Cardiac muscle cell (in vitro differentiated cells and primary cell): Measurements from ENCODE around the gene CASP7. TPM values are rescaled to one million over a fixed set of nuclear protein-coding genes. Genes with fewer than 3 reads are reported as not detected.

Experiments
- DNase-seq, 2 donors: peaks; one replicate each; pipeline versions ENCODE4 v3.0.0 to v3.0.0-alpha.2; 2010 to 2017; ENCODE audit warnings: low read depth in 1 of 2, low spot score in 1 of 2
- H3K27ac ChIP-seq: fragments of 200-600 bp; sonication (generic); 2 replicates; pipeline ENCODE4 v1.5.1; 2016
- H3K27me3 ChIP-seq: fragments of 200-600 bp; sonication (generic); 2 replicates; pipeline ENCODE4 v1.6.0; 2016; ENCODE audit warnings: control low read depth
- H3K36me3 ChIP-seq: fragments of 200-600 bp; sonication (generic); 2 replicates; pipeline ENCODE4 v1.5.1; 2016; ENCODE audit warnings: control low read depth
- H3K4me1 ChIP-seq: fragments of 200-600 bp; sonication (generic); 2 replicates; pipeline ENCODE4 v1.8.1; 2017; ENCODE audit warnings: low read depth, mild to moderate bottlenecking, mixed run types
- H3K4me3 ChIP-seq: fragments of 200-600 bp; sonication (generic); 2 replicates; pipeline ENCODE4 v1.5.1; 2016; ENCODE audit warnings: mild to moderate bottlenecking
- H3K9me3 ChIP-seq: fragments of 200-600 bp; sonication (generic); 2 replicates; pipeline ENCODE4 v1.5.1; 2017; ENCODE audit warnings: low read depth, mild to moderate bottlenecking, control low read depth
- polyA plus RNA-seq: library from polyadenylated mRNA; unstranded; fragments of >200 nt; fragmentation: Nextera tagmentation; extraction: Ambion mirVana; gene quantifications from 2 replicates; pipeline ENCODE4 v1.2.1, GENCODE V29; 2016
- total RNA-seq: library from RNA; depleted of rRNA; stranded (reverse); fragments of >200 nt; gene quantifications from 2 replicates; pipeline ENCODE4 v1.2.3, GENCODE V29; 2016
- TF ChIP-seq, protein P1 (sequence below): IDR thresholded peaks from 2 replicates; pipeline ENCODE4 v1.5.1; 2012; ENCODE audit warnings: low read depth, mild to moderate bottlenecking, low read length

CASP7 gene
- total and polyA plus RNA-seq, 2 experiments from 2014 or later, result 3.3 to 7.8 TPM

DNA sequence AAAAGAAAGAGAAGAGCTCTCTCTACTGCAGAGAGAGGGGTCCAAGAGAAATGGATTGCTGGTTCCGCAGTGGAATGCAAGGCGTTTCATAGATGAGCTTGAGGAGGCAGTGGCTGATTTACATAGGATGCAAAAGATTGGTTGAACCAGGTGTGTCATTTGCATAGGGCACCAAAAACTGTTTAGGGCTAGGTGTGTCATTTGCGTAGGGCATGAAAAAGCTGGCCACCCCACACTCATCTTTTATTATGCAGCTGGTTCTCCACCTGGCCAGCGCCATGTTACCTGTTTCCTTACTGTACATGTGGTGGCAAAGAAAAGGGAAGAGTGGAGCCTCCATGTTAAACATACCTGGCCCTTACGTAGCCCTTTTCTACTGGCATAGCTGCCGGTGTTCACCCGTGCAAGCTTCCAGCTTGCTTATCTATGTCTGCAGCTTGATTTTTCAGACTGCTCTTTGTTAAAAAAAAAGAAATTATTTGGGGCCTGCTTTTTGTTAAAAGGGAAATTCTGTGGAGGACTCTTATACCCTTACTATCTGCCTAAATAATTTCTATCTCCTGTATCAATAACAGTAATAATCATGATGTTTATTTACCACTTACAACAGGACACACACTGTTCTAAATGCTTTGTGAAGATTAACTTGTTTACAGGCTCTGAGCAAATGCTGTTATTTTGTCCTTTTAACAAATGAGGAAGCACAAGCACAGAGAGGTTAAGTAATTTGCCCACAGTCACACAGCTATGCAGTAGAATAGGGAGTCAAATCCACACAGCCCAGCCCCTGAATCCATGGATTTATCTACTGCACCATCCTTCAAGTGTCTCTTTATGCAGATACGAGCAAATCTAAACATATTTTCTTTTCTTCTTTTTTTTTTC is 33.3 kb downstream of the CASP7 start:
- H3K9me3 ChIP-seq, result no peaks in the 10 kb centered on the region
- TF ChIP-seq, protein P1, sequence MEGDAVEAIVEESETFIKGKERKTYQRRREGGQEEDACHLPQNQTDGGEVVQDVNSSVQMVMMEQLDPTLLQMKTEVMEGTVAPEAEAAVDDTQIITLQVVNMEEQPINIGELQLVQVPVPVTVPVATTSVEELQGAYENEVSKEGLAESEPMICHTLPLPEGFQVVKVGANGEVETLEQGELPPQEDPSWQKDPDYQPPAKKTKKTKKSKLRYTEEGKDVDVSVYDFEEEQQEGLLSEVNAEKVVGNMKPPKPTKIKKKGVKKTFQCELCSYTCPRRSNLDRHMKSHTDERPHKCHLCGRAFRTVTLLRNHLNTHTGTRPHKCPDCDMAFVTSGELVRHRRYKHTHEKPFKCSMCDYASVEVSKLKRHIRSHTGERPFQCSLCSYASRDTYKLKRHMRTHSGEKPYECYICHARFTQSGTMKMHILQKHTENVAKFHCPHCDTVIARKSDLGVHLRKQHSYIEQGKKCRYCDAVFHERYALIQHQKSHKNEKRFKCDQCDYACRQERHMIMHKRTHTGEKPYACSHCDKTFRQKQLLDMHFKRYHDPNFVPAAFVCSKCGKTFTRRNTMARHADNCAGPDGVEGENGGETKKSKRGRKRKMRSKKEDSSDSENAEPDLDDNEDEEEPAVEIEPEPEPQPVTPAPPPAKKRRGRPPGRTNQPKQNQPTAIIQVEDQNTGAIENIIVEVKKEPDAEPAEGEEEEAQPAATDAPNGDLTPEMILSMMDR, result no peak
- H3K4me3 ChIP-seq, result no peak overlapping the region
- no peak for DNase-seq
- no peak overlapping the region for H3K27ac ChIP-seq
- no peaks in the 10 kb centered on the region for H3K36me3 ChIP-seq
- no peaks in the 10 kb centered on the region for H3K4me1 ChIP-seq
- no peaks in the 10 kb centered on the region for H3K27me3 ChIP-seq

DNA sequence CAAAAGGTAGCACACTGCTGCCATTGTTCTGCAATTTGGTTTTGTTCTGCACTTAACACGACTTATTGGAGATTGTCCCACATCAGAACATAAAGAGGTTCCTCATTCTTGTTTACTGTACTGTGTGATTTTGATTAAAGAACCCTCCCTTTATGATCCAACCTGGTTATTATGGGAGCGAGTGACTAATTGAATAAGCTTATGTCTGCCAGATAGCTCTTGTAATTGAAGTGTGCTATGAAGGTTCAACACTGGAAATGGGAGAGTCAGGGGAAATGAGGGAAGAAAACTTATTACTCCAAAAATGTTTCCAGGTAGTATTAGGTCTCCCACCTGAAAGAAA is 33.9 kb downstream of the CASP7 start:
- Histone ChIP-seq H3K9me3 (no peaks in the 10 kb centered on the region), H3K36me3 (no peaks in the 10 kb centered on the region), H3K4me1 (no peaks in the 10 kb centered on the region), H3K27ac (no peak overlapping the region), H3K27me3 (no peaks in the 10 kb centered on the region), H3K4me3 (no peak overlapping the region)
- TF ChIP-seq, protein P1, result no peak
- no peak for DNase-seq

DNA sequence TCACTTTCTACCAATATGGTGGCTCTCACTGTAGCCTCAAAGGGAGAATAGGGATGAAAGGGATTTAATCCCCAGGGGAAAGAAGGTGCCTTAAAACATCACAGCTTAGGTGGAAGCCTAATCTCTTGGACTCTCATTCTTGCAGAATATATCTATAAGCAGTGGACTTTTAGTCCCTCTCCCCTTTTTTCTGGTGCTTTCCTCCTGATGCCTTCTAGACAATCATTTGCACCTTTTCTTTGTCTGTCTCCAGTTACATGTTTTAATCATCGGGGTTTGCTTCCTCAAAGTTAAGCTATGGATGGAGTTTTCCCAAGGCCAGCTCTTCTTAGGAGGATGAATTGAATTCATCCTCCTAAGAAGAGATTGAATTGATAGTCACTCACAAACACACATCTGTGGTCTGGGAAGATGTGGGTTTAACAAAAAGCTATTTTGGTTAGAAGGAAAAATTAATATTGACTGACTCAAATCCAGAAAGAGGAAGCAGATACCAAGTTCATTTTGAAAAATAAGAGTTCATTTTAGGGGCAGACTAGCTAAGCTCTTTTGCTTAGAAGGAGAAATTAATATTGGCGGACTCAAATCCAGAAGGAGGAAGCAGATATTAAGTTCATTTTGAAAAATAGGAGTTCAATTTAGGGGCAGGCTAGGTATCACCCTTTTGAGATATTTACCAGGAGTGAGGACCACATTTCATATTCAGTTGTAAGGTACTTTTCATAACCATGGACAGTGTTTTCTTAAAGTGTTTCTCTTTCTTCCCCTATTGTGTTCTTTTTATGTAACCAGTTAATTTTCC is 36.6 kb downstream of the CASP7 start:
- TF ChIP-seq, protein P1, result no peak
- H3K27me3 ChIP-seq, result no peaks in the 10 kb centered on the region
- no peaks in the 10 kb centered on the region for H3K4me1 ChIP-seq
- no peak overlapping the region for H3K27ac ChIP-seq
- DNase-seq, result no peak
- no peak overlapping the region for H3K4me3 ChIP-seq
- H3K36me3 ChIP-seq, result no peaks in the 10 kb centered on the region
- no peaks in the 10 kb centered on the region for H3K9me3 ChIP-seq

DNA sequence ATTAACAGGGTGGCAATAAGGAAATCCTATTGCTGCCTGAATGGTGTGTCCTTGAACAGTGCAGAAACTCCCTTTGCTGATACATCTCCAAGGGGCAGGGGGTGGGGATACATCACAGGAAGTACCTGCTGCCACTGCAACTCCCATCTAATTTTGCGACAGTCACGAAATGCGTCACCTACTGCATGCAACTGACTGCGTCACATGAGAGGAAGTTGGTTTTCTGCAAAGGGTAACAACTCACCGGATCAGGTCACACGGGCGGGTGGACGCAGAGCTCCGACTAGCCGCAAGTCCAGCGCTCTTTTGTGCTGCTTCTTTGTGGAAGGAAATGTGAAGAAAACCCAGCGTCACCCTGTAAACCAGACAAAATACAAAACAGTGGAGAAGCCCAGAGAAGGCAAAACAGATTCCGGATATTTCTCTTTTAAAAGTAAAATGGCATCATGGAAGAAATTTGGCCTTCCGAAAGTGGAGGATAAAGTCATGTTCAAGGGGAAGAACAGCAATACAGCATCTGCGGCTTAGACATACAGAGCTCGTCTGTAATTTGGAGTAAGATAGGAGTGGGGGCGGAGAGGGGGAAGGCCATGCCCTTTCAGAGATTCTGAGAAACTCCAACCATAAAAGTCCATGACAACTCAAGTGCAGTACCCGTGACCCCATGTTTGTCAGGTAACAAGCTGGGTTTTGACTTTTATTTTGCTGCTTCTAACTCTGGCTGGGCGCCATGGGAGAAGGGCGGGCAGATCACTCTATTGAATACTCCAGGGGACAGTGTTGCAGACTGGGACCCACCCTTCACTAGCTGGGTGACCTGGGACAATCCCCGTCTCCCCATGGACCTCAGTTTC is 39.5 kb downstream of the CASP7 start:
- Histone ChIP-seq H3K36me3 (no peaks in the 10 kb centered on the region), H3K9me3 (no peaks in the 10 kb centered on the region), H3K4me3 (no peak overlapping the region), H3K27me3 (no peaks in the 10 kb centered on the region), H3K4me1 (no peaks in the 10 kb centered on the region), H3K27ac (no peak overlapping the region)
- TF ChIP-seq, protein P1, result no peak
- DNase-seq, result no peak

DNA sequence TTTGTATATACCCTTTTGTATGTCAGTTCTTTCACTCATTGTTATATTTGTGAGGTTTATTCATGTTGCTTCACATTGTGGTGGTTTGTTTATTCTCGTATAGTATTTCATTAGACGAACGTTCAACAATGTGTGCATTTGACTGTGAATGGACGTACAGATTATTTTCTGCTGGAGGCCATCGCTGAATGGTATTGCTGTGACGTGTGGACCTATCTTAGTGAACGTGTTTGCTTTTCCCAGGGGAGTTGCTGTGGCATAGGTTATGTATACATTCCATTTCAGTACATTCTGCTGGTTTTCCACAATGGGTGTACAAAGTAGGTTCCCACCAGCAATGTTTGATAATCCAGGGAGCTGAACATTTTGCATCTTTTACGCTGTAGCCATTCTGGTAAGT is 40.7 kb downstream of the CASP7 start:
- no peaks in the 10 kb centered on the region for H3K36me3 ChIP-seq
- no peak for DNase-seq
- H3K9me3 ChIP-seq, result no peaks in the 10 kb centered on the region
- TF ChIP-seq, protein P1, result no peak
- H3K27ac ChIP-seq, result no peak overlapping the region
- no peaks in the 10 kb centered on the region for H3K4me1 ChIP-seq
- H3K4me3 ChIP-seq, result no peak overlapping the region
- H3K27me3 ChIP-seq, result no peaks in the 10 kb centered on the region
